GM19193 (cell line): Measurements from ENCODE around the gene EOMES.

ENCODE experiments used
- POLR2A ChIP-seq: IDR thresholded peaks from 4 replicates; pipeline ENCODE4 v1.6.1; 2011; ENCODE audit not compliant: insufficient read depth, insufficient read length; ENCODE audit errors: extremely low read depth

Gene EOMES

GRCh38 chr3:27712136-27713077 is 9.7 kb downstream of the EOMES start:
- TF ChIP-seq POLR2A = no peak

- no peak for TF ChIP-seq POLR2A
Observed at GRCh38 chr3:27708250-27708649, 13.9 kb downstream of the EOMES start.

- no peak for TF ChIP-seq POLR2A
Observed at GRCh38 chr3:27699067-27699466, 23.1 kb downstream of the EOMES start.

DNA sequence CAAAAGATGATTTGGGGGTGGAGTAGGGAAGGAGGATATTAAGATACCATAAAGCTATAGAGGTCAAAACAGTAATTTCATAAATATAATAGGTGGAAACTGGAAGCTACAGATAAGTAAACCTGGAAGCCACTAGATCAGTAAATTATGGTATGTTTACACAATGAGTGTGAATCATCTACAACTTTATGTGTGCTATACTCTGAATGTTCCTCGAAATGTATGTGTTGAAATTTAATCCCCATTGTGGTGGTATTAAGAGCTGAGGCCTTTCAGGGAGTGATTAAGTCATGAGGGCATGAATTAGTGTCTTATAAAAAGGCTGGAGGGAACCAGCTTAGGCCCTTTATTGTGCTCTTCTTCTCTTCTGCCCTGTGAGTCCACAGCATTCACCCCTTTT is 25.2 kb downstream of the EOMES start:
- no peak for TF ChIP-seq POLR2A

GRCh38 chr3:27695636-27696035 is 26.5 kb downstream of the EOMES start:
- TF ChIP-seq POLR2A = no peak

DNA sequence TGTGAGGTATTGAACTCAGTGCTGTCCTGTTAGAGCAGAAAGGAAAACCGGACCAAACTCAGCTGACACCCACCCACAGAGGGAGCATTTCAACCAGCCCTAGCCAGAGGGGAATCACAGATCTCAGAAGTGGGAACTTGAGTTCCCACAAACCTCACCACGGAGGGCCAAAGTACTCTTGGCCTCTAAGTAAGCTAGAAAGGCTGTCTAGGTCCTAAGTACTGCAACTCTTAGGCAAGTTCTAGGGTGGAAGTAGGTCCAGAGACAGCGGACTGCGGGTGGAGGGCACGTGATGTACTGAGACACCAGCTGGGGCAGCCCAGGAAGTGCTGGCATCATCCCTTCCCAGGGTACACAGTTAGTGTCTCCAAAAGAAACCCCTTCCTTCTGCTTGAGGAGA is 34.1 kb downstream of the EOMES start:
- TF ChIP-seq POLR2A = no peak

- no peak for TF ChIP-seq POLR2A
Observed at GRCh38 chr3:27686642-27687041, 35.5 kb downstream of the EOMES start.

GRCh38 chr3:27685474-27685873 is 36.6 kb downstream of the EOMES start:
- TF ChIP-seq POLR2A = no peak

DNA sequence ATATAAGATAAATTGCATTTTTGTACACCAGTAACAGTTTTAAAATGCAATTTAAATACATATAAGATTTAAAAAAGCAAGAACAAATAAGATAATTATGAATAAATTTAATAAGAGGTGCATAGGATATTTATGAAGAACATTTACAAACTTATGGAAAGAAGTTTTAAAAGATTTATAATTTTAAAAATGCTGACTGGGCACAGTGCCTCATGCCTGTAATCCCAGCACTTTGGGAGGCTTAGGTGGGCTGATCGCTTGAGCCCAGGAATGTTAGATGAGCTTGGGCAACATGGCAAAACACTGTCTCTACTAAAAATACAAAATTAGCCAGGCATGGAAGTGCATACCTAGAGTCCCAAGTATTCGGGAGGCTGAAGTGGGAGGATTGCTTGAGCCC is 37.8 kb downstream of the EOMES start:
- TF ChIP-seq POLR2A = no peak

- no peak for TF ChIP-seq POLR2A
Observed at GRCh38 chr3:27681249-27681748, 40.8 kb downstream of the EOMES start.

- no peak for TF ChIP-seq POLR2A
Observed at GRCh38 chr3:27680517-27681246, 41.4 kb downstream of the EOMES start.

DNA sequence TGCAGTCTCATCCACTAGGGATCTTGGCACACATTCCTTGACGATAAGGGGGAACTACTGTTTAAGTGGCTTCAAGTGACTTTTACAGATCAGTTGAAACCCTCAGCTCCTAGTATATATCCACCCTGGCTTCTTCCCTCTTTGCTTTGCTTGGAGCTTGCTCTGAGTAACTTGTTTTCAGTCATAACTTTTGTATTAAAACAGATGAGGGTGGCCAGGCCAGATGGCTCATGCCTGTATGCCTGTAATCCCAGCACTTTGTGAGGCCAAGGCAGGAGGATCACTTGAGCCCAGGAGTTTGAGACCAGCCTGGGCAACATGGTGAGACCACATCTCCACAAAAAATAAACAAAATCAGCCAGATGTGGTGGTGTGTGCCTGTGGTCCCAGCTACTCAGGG is 42.4 kb downstream of the EOMES start:
- no peak for TF ChIP-seq POLR2A

DNA sequence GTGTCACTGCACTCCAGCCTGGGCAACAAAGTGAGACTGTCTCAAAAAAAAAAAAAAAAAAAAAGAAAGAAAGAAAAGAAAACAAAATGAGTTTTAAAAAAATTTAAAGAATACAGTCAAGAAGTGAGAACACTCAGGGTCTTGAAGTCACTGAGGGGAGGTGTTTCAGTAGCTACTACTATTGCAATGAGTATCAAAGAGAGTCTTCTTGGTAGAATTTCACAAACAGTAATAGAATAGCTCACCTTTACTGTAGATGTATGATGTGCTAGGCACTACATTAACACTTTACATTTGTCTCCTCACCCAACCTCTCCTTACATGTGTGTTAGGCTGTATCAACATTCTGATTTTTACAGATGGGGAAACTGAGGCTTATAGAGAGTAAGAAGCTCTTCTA is 43.9 kb downstream of the EOMES start:
- TF ChIP-seq POLR2A = no peak

- TF ChIP-seq POLR2A = no peak
Observed at GRCh38 chr3:27677565-27677964, 44.6 kb downstream of the EOMES start.

GRCh38 chr3:27675287-27675686 is 46.8 kb downstream of the EOMES start:
- TF ChIP-seq POLR2A = no peak

GRCh38 chr3:27673701-27674100 is 48.4 kb downstream of the EOMES start:
- no peak for TF ChIP-seq POLR2A

DNA sequence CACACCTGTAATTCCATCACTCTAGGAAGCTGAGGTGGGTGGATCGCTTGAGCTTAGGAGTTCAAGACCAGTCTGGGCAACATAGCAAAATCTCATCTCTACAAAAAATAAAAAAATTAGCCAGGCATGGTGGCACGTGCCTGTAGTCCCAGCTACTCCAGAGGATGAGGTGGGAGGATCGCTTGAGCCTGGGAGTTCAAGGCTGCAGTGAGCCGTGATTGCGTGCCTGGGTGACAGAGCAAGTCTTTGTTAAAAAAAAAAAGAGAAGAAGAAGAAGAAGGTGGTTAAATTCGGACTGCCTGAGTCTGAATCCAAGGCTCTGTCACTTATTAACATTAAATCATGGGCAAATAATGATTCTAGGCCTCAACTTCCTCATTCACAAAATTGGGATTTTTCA is 51.0 kb downstream of the EOMES start:
- TF ChIP-seq POLR2A = no peak

DNA sequence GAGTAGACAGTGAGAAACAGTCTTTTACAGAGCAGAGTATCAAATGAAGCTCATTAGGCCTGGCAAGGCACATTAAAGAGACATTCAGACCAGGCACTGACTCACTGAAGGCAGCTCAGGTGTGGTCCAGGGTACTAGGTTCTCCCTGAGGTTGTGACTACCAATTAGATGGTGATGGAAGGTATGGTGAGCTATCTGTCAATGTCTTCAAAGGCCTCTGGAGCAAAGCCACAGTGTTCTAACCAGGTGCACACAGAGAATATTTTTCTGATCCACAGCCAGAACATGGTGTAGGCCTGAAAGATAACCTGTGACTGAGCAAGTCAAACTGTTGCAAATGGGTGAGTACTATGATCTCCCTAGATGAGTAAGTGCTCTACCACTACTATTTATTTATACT is 51.5 kb downstream of the EOMES start:
- TF ChIP-seq POLR2A = no peak
